ENCODE measurements around the gene PTDSS2. TPM values are rescaled to one million over a fixed set of nuclear protein-coding genes. Genes with fewer than 3 reads are reported as not detected.
A peak's percentile ranks its signal among the peaks of the same experiment; 100 is the strongest.

The PTDSS2 gene
- total RNA-seq, 4 donors from 2014 or later: 33.0 to 45.2 (median 39.0) TPM

- no peak for TF ChIP-seq CTCF (IDR thresholded peaks at IDR 0.05)
- DNase-seq (ENCODE audit: low spot score) (no peak), ATAC-seq (ENCODE audit: low FRiP score) (no peak)
Observed at GRCh38 chr11:501683-502287, 51.7 kb downstream of the PTDSS2 start.

- ATAC-seq (ENCODE audit: low FRiP score) (no peak), DNase-seq (ENCODE audit: low spot score) (no peak)
- TF ChIP-seq CTCF (IDR thresholded peaks at IDR 0.05): no peak
Observed at GRCh38 chr11:502288-503178, 52.5 kb downstream of the PTDSS2 start.

- ATAC-seq (ENCODE audit: low FRiP score): peak; percentile 16
- no peak for DNase-seq (ENCODE audit: low spot score)
- no peak for TF ChIP-seq CTCF (IDR thresholded peaks at IDR 0.05)
Observed at GRCh38 chr11:503179-503981, 53.3 kb downstream of the PTDSS2 start.

- no peak for TF ChIP-seq CTCF (IDR thresholded peaks at IDR 0.05)
- ATAC-seq (ENCODE audit: low FRiP score): peak; percentile 12
- no peak for DNase-seq (ENCODE audit: low spot score)
Observed at GRCh38 chr11:504053-504993, 54.2 kb downstream of the PTDSS2 start.

- ATAC-seq (ENCODE audit: low FRiP score) (no peak), DNase-seq (ENCODE audit: low spot score) (no peak)
- no peak for TF ChIP-seq CTCF (IDR thresholded peaks at IDR 0.05)
Observed at GRCh38 chr11:504994-505344, 54.9 kb downstream of the PTDSS2 start.
